Stimulated activated CD8-positive, alpha-beta memory T cell treated with anti-CD3 and anti-CD28 coated beads, Interleukin-15, amount 100 ng/mL, for 1 hour (primary cell): ENCODE data around the gene ZDHHC14.

Experiments used
- DNase-seq: peaks from one replicate; pipeline ENCODE4 v3.0.0-alpha.2; 2020; ENCODE audit warnings: low read depth

ZDHHC14 gene

GRCh38 chr6:157667211-157668008, 286.4 kb downstream of the ZDHHC14 start:
- peak; percentile 24 for DNase-seq

GRCh38 chr6:157668009-157668401, 287.0 kb downstream of the ZDHHC14 start:
- DNase-seq = no peak

GRCh38 chr6:157668713-157669112, 287.7 kb downstream of the ZDHHC14 start:
- no peak for DNase-seq

- no peak for DNase-seq
These were observed 288.3 kb downstream of the ZDHHC14 start for GRCh38 chr6:157669323-157669722.

- DNase-seq = no peak
These were observed 288.8 kb downstream of the ZDHHC14 start for GRCh38 chr6:157669747-157670216.

- DNase-seq = no peak
These were observed 289.6 kb downstream of the ZDHHC14 start for GRCh38 chr6:157670466-157671186.

- no peak for DNase-seq
These were observed 291.9 kb downstream of the ZDHHC14 start for GRCh38 chr6:157672726-157673412.

- DNase-seq = no peak
These were observed 292.6 kb downstream of the ZDHHC14 start for GRCh38 chr6:157673596-157673995.

- DNase-seq = no peak
These were observed 293.1 kb downstream of the ZDHHC14 start for GRCh38 chr6:157674061-157674460.

- no peak for DNase-seq
These were observed 294.8 kb downstream of the ZDHHC14 start for GRCh38 chr6:157675831-157676230.

- DNase-seq = no peak
These were observed 295.3 kb downstream of the ZDHHC14 start for GRCh38 chr6:157676241-157676640.

- DNase-seq = no peak
These were observed 296.2 kb downstream of the ZDHHC14 start for GRCh38 chr6:157677235-157677634.

- DNase-seq = no peak
These were observed 298.9 kb downstream of the ZDHHC14 start for GRCh38 chr6:157679605-157680580.

GRCh38 chr6:157681041-157681650, 300.2 kb downstream of the ZDHHC14 start:
- no peak for DNase-seq

- DNase-seq = no peak
These were observed 302.0 kb downstream of the ZDHHC14 start for GRCh38 chr6:157682856-157683481.

GRCh38 chr6:157683707-157684106, 302.7 kb downstream of the ZDHHC14 start:
- DNase-seq = no peak

GRCh38 chr6:157684620-157685299, 303.8 kb downstream of the ZDHHC14 start:
- DNase-seq = no peak

GRCh38 chr6:157685596-157686280, 304.7 kb downstream of the ZDHHC14 start:
- DNase-seq = no peak

- no peak for DNase-seq
These were observed 307.4 kb downstream of the ZDHHC14 start for GRCh38 chr6:157688275-157688959.
